GM21723 (cell line): Measurements from ENCODE around the gene ATAD3B.
"Not testable (repeated sequence)": the region's sequence is repeated elsewhere in the genome, so short reads cannot be mapped to it uniquely, and the experiment has no call there.

Experiments used
- ATAC-seq: cut with Tn5 transposase; IDR thresholded peaks from one replicate; pipeline ENCODE4 v1.9.1; 2021; ENCODE audit warnings: mild to moderate bottlenecking, moderate library complexity; ENCODE audit not compliant: unreplicated experiment

ATAD3B gene

DNA sequence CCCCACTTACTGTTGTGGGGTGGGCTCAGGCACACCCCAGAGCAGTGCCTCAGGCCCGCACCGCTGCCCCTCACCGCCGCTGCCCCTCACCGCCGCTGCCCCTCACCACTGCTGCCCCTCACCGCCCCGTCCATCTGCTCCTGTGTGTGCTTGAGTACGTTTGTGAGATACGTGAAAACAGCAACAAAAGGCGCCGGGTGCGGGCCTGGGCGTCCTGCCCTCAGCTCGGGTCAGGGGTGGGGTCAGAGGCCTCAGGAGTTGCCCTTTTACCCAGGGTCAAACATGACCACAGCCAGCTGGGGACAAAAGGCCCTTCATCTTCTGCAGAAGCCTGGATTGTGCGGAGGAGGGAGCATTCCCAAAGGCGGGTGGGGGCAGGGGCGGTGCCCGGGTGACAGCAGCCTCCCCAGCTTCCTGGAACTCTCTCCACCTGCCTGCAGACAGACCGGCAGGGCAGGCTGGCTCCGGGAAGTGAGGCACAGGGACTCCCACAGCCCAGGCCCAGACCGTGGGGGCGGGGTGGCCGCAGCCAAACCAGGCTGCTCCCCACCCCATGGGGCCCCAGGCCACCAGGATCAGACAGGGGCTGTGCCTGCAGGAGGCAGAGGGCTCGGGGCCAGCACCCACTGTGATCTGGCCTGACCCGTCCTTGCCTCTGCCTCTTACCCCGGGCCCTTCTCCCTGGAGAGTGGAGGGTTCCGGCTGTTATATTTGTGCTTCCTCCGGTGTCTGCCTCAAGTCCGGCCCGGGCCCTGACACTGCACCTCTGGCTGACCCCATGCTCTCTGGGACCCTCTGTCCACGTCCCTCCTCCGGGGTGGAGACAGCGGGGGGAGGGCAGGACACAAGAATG lies 38.4 kb upstream of the ATAD3B start:
- no peak for ATAC-seq

DNA sequence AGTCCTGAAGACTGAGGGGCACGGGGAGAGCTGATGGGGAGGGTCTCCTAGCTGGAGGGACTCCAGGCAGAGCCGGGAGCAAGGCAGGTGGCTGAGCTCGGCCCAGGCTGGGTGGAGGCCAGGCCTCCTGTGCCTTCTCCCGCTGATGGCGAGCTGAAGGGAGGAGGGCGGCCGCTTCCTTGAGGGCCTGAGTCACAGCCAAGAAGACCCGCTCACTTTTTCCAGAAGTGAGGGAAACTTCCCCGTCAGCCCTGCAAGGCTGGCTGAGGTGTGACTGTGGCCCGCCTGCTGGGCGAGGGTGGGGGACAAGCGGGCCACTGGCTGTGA lies 37.8 kb upstream of the ATAD3B start:
- no peak for ATAC-seq

DNA sequence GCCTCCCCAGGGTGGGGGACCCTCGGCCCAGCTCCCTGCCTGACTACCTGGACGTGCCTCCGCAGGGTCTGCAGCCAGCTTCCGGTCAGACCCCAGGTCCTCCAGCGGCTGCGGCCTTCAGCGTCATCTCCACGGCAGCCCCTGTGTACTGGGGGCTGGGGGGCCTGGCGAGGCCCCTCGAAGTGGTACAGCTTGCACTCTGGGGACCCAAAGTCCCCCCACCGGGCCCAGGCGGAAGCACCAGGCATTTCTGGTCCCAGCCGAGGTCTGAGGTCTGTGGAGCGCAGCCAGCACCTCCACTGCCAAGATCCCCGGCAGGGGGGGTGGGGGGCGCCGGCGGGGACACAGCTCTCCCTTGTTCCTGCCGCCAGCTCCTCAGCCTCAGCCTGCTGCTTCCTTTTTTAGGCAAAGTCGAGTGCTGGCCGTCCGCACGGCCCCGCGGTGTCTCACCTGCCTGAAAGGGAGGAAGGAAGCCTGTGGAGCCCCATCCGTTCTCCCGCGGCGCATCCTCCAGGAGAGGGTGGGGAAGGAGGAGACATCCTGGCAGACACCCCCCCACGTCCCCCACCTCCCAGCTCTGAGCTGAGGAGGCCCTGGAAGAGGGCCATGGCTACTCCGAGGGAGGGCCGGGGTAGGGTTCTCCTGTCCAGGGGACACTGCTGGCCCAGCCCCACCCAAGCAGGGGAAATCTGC lies 37.3 kb upstream of the ATAD3B start:
- ATAC-seq: no peak

DNA sequence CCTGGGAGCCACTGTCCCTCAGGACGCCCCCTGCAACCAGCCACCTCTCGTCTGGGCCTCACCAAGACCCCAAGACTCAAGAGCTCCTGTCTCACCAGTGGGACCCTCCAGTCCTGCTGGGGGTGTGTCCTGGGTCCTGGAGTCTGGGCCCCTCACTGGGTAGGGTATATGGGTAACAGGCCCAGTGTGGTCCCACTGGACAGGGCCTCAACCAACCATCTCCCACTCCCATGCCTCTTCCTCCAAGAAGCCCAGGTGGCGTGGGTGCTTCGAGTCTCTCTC lies 36.8 kb upstream of the ATAD3B start:
- ATAC-seq: no peak

DNA sequence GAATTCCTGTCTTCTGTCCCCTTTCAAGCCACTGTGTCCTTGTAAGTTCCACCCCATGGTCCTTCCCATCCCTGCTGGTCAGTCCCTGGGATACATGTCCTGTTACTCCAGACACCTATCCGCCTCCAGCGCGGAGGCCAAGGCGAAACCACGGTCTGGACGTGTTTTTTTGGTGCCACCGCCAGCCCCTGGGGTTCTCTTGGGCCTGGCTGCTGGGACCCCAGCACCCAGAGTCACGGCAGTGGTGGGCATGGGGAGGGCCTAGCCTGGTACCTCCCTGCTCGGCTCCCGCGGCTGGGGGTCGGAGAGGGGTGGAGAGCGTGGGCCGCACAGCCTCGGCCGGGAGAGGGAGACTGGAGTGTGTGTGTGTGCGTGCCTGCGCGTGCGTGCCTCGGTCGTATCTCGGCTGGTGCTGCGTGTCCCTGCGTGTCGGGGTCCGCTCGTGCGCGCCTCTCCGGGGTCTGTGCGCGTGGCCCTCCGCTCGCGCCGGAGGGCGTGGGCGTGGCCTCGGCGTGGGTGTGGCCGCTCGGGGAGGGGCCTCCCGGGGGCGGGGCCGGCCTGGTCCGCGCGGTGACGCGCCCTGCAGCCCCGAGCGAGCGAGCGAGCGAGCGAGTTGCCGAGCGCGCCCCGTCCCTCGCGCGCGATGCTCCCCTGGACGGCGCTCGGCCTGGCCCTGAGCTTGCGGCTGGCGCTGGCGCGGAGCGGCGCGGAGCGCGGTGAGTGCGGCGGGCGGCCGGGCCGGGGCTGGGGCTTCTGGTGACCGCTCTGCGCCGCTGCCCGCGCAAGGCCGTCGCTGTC lies 36.3 kb upstream of the ATAD3B start, which contains the start of gene VWA1:
Gene VWA1, plus strand, starts transcription at position 585 of the 798 bp plus-strand sequence. Its CDS starts 59 bp downstream, at position 644.
- ATAC-seq: no peak

DNA sequence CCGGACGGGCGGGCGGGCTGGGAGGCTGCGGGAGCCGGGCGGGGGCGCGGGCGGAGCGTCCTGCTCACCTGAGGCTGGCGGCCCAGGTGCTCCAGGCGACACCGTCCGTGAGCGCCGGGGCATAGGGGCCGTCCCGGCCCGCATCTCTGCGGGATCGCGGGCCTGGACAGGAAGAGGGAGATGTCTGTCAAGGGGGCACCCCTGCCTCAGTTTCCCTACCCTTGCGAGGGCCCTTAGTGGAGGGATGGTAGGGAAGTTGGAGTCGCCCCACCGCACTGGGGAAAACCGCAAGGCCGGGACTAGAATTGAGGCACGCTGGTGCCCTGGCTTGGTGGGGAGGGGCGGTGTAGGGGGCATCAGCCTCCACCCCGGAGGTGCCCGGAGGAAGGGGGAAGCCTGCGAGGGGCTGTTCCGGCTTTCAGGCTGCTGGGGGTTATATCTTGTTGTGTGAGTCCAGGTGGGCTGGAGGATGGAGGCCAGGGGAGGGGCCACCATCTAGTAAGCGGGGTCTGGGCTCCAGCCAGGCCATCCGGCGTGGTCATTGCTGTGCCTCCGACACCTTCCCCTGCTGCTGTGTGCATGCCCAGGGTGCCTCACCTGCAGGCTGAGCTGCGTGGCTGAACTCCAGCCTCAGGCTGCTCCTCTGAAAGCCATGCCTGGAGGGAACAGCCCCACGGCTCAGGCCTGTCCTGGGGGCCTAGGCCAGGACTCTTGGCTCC lies 35.5 kb upstream of the ATAD3B start:
- ATAC-seq: no peak

DNA sequence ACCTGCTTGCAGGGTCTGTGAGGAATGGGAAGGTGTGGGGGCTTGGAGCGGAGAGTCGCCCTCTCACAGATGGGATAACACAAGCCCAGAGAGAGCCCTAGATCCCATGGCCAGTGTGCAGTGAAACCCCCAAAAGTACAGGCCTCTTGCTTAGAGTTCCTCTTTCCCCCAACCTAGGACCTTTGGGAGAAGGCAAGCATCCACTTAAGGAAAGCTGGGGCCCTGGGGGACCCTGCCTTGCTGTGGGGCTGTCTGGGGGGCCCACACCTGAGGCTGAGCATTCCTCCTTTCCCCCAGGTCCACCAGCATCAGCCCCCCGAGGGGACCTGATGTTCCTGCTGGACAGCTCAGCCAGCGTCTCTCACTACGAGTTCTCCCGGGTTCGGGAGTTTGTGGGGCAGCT lies 34.9 kb upstream of the ATAD3B start:
- ATAC-seq: no peak

DNA sequence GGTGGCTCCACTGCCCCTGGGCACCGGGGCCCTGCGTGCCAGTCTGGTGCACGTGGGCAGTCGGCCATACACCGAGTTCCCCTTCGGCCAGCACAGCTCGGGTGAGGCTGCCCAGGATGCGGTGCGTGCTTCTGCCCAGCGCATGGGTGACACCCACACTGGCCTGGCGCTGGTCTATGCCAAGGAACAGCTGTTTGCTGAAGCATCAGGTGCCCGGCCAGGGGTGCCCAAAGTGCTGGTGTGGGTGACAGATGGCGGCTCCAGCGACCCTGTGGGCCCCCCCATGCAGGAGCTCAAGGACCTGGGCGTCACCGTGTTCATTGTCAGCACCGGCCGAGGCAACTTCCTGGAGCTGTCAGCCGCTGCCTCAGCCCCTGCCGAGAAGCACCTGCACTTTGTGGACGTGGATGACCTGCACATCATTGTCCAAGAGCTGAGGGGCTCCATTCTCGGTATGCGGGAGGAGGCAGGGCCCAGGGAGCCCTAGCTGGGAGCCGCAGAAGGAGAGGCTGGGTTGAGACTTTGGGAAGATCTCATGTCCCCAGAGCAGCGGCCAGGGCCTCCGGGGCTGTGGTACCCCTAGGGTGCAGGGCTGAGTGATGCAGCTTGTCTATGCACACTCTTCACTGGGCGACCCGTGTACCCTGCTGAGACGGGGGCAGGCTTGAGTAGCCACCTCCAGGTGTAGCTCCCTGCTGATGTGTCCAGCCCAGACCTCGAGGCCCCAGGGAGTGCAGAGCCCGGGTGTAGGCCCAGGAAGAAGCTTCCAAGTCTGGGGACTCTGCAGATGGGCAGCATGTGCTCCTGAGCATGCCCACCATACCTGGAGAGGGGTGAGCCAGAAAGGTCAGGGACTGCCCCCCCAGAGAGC lies 34.3 kb upstream of the ATAD3B start:
- no peak for ATAC-seq

DNA sequence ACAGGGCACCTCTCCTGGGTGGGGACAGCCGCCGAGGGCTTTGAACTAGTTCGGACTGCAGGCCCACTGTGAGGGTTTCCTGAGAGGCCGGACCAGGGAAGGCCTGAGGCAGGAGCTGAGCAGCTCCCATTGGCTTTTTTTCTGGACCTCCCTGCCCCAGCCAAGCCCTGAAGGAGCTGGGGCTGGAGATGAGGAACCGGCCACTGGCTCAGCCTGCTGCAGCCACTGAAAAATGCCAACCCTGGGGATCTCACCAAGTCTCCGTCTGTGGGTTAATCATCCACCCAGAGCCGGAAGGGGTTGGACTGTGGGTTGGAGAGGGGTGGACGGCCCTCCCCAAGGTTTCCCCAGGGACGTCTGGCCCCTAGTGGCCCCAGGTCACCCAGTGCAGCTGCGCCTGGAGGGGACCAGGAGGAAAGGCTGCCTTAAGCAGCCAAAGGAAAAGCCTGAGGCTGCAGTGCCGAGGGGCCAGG lies 33.6 kb upstream of the ATAD3B start:
- no peak for ATAC-seq

DNA sequence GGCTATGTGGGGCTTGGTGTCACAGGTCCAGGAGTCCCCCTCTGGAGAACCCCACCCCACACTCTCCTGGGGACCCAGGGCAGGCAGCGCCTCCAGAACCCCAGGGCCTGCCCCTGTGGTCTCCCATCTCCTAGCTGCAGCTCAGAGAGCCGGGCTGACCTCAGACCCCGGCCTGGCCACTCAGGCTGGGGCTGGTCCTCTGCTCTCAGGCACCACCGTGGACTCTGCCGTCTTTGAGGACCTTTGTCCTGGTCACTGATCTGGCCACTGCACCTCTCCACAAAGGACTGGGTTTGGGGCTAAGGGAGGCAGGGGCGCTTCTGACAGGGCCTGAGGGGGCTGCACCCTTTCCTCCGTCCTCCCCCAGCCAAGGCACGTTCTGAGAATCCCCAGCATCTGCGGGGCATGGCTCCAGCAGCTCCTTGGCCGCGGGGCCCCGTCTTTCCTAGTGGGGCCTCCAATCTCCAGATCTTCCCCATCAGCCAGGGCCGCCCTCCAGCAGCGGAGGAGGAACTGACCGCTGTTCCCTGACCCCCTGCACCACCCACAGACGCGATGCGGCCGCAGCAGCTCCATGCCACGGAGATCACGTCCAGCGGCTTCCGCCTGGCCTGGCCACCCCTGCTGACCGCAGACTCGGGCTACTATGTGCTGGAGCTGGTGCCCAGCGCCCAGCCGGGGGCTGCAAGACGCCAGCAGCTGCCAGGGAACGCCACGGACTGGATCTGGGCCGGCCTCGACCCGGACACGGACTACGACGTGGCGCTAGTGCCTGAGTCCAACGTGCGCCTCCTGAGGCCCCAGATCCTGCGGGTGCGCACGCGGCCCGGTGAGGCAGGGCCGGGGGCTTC lies 32.8 kb upstream of the ATAD3B start:
- no peak for ATAC-seq

DNA sequence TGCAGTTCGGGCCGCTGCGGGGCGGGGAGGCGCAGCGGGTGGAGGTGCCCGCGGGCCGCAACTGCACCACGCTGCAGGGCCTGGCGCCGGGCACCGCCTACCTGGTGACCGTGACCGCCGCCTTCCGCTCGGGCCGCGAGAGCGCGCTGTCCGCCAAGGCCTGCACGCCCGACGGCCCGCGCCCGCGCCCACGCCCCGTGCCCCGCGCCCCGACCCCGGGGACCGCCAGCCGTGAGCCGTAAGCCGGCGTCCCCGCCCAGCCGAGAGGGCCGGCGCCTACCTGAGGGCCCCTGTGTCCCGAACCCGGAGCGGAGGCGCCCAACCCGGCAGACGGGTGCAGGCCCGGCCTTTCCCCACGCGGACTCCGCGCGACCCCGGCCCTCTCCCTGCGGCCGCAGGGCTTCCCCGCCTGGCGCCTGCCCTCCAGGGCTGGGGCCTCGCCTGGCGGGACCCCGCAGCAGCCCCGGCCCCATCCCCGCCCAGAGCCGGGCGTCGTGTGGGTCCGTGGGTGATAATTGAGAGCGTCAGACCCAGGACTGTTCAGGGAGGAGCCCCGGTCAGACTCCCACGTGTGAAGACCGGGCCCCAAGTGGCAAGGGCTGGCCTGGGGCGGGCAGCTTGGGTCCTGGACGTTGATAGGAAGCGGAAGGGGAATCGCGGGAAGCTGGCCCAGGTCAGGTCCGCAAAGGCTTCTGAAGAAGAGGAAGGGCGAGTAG lies 31.9 kb upstream of the ATAD3B start:
- no peak for ATAC-seq

DNA sequence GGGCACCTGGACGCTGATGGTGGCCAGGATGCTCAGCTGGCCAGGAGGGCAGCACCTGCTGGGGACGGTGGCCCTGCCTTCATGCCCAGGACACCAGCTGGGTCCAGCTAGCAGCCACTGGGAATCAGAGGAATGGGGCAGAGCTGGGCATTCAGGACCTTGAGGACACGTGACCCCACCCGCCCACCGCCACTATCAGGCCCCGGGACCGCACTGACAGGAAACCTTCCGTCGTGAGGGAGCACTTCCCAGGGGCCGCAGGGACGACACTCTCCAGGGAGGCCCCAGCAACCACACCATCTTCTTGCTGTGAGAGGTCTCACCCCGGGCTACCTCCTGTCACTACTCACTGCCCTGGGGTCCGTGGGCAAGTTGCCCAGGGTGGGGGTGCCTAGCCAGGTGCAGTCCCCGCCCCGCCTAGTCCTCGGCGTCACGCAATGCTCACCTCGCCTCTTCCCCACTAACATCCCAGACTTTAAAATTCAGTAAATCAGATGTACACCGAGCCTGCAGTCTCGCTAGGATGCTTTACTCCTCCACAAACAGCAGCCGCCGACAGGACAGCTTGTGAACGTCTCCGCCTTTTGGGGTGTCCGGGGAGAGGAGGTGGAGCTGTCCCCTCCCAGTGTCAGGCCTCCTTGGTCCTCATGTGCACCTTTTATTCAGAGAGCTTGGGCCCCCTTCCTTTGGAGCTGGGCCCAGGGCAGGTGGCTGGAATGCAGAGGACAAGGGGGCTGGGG lies 31.1 kb upstream of the ATAD3B start:
- no peak for ATAC-seq

DNA sequence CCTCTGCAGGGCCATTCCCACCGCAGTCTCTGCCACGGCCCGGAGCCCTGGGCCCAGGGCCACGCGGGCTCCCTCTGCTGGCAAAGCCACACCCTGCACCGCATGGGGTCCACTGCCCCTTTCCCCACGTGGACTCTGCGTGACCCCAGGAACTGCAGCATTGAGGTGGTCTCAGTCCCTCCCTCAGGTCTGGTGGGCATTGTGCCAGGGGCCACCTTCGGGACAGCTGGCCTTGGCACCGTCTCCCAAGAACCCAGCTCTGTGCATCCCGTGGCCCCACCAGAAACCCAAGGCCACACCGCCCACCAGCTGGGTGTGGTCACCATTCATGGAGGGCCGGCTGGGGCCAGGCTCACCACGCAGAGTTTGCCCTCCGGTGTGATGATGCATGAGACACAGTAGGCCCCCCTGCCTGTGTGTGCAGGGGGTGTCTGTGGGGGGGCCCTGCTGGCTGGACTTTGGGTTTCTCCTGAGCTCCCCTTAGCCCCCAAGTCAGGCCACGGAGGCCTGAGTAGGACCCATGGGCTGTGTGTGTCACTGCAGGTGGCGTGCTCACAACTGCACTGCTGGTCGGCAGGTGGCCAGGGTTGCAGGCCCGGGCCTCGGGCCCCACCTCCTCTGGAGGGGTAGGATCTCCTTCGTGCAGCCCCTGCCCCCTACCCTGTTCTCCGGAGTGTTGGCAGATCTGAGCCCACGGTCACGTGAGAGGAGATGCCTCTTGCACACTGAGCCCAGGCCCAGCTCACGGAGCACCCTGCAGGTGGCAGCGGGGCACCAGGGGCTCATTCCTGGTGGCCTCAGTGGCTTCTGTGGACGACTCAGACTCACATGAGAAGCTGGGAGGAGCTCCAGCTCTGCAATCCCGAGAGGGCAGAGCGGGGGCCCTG lies 30.3 kb upstream of the ATAD3B start:
- no peak for ATAC-seq

DNA sequence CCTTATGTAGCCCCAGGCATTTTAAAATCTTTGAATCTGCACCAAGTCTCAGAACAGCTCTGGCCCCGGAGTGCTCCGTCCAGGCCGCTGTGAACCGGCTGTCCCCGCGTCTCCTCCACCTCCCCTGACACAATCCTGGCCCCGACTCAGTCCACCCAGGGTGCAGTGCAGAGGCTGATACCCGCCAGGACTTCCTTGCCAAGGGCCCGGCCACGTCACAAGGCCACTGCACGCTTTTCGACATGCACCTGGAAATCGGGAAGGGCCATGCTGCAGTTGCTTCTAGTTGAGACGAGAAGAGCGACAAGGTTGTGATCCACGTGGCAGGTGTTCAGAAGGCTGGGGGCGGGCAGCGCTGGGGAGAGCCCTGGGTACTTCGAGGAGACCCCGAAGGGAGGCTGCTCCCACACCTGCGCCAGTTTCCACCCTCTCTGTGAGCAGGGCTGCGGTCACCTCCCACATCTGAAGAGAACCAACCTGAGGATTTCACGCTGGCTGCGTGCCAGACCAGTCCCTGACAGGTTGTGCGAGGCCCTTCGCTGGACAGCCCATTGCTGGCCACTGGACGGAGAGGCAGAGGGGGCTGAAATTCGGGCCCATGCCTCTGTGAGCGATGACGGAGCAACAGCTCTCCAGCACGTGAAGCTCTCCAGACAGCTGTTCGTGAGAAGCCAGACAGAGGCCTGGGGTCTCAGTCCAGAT lies 29.3 kb upstream of the ATAD3B start:
- no peak for ATAC-seq

DNA sequence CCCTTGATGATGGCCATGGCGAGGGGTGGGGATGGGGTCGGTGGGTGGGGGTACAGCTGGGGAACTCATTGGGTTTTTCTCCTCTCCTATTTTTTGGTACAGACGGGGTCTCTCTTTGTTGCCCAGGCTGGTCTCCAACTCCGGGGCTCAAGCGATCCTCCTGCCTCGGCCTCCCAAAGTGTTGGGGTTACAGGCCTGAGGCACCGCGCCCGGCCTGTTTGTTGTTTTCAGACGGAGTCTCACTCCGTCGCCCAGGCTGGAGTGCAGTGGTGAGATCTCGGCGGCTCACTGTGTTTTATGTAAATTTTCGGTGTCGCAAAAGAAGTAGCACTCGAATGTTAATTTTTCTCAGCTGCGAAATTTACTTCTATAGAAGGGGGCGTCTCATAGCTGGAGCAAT lies 24.9 kb upstream of the ATAD3B start:
- not testable (repeated sequence) for ATAC-seq

DNA sequence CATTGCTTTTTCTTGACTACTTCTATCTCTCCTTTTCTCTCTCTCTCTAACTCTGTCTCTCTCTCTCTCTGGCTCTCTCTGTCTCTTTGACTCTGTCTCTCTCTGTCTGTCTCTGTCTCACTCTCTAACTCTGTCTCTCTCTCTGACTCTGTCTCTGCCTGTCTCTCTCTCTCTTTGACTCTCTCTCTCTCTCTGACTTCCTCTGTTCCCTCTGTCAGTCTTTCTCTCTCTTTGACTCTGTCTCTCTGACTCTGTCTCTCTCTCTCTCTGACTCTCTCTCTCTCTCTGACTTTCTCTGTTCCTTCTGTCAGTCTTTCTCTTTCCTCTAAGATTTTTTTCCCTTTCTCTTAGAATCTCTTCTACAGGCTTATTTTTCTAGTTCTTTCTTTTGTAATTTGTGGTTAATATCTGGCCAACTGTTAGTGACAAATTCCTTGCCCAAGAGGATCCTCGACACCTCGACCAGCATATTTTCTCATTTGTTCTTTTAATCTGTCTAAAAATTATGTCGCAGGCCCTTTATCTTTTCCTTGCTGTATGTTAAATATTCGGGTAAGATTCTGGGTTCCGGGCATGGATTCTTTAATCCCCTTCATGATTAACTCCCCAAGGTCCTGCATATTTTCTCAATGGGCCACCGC lies 22.3 kb upstream of the ATAD3B start, which contains the start of gene ATAD3C:
Gene ATAD3C, plus strand, starts transcription at position 591 of the 641 bp plus-strand sequence. CDS start 995 bp downstream, outside the sequence.
- ATAC-seq: no peak
